Measurements from ENCODE around the gene ZNF428.
"Not testable (repeated sequence)": the region's sequence is repeated elsewhere in the genome, so short reads cannot be mapped to it uniquely, and the experiment has no call there.

ZNF428 gene

DNA sequence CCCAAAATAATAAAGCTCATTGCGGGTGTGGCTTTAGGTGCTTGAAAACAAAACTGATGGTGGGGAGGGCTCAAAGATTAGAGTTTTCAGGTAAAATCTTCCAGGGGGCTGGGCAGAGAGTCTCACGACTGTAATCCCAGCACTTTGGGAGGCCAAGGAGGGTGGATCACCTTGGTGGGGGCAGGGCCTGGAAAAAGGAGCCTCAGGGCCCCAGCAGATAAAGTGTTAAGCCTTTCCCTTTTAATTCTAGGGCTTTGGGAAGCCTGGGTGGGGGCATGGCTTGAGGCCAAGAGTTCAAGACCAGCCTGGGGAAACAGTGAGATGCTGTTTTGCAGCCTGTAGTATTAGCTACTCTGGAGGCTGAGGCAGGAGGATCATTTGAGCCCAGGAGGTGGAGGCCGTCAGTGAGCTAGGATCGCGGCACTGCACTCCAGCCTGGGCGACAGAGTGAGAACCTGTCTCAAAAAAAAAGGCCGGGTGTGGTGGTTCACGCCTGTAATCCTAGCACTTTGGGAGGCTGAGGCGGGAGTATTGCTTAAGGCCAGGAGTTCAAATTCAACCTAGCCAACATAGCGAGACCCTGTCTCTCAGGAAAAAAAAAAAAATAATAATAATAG is 25.2 kb downstream of the ZNF428 start:
- FAIRE-seq (no peak), DNase-seq (ENCODE audit: low spot score) (no peak)

DNA sequence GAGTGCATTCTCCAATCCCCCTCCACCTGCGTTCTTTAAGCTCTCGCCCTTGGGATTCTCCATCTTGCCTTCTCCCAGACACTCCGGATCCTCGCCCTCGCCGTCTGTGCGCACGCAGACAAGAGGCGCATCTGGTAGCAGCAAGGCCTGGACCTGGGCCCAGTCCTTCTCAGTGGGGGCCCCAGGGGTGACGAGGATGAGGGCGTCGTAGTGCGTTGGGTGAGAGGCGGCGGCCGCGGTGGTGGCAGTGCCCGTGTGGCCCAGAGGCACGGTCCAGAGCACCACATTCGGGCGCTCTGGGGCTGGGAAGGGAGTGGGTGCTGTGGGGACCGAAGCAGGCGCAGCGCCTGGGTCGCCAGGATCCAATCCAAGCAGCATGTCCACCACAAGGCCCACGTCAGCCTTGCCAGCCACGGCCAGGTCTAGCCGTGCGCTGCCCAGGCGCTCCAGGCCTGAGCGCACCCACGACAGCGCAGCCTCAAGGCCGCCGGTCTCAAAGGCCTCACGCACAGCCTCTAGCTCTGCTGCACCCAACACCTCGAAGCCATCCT is 26.6 kb downstream of the ZNF428 start:
- no peak for FAIRE-seq

DNA sequence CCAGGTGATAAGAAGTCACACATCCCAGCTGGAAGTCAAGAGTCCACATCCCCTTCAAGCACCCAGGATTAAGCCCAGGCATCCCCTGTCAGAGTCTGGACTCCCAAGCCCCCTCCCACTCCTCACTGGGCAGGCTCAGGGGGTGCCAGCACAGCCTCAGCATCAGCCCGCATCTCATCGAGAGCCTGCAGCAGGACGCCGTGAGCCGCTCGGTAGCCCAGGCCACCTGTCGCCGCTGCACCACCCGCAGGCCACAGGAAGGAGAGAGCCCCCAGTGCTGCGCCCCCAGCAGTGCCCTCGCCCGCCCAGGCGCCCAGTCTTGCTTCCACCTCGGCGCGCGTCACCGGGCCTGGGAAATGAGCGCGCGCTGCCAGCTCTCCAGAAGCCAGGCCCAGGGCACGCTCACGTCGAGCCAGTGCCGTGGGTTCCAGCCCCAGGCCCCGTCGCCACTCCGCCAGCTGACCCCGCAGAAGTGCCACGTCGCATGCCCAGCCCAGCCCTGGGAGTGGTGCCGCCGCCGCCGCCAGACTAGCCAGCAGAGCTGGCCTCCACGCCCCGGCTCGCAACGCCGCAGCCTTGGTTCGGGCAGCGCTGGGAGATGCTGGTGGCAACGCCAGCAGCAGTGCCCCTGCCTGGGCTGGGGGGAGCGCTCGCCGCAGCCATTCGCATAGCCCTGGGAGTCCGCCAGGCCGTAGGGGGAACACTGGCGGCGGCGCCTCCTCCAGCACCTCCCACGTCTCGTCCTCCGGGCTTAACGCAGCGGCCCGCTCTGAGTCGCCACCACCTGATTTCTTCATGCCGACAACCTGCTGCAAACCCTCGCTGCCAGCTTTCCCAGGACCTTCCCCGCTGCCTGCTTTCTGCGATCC is 27.3 kb downstream of the ZNF428 start:
- DNase-seq (ENCODE audit: low spot score) (no peak), FAIRE-seq (no peak)

More for the DNA sequence above, 26.6 kb downstream of the ZNF428 start:
- no peak for DNase-seq (ENCODE audit: low spot score)

DNA sequence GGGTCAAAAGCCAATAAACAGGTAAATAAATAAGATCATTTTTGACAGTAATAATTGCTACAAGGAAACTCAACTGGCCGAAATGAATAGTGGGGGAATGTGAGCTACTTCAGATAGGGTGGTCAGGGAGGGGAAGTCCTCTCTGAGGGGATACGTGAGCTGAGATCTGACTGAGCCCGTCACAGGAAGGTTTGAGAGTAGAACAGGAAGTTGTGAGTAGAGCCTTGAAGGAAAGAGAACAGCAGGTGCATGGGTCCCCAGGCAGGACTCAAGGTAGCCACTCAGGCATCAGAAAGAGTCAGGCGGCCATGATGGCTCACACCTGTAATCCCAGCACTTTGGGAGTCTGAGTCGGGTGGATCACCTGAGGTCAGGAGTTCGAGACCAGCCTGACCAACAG is 29.8 kb downstream of the ZNF428 start:
- no peak for DNase-seq (ENCODE audit: low spot score)
- no peak for FAIRE-seq

GRCh38 chr19:43589277-43589676 is 30.2 kb downstream of the ZNF428 start:
- FAIRE-seq (no peak), DNase-seq (ENCODE audit: low spot score) (no peak)

DNA sequence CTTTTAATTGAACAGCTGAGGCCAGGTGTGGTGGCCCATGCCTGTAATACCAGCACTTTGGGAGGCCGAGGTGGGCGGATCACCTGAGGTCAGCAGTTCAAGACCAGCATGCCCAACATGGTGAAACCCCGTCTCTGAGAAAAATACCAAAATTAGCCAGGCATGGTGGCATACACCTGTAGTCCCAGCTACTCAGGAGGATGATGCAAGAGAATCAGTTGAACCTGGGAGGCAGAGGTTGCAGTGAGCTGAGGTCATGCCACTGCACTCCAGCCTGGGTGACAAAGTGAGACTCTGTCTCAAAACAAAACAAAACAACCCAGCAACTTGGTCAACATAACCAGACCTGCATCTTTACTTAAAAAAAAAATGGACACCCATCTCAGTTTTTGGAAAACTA is 32.4 kb downstream of the ZNF428 start:
- DNase-seq (ENCODE audit: low spot score); FAIRE-seq: not testable (repeated sequence)

DNA sequence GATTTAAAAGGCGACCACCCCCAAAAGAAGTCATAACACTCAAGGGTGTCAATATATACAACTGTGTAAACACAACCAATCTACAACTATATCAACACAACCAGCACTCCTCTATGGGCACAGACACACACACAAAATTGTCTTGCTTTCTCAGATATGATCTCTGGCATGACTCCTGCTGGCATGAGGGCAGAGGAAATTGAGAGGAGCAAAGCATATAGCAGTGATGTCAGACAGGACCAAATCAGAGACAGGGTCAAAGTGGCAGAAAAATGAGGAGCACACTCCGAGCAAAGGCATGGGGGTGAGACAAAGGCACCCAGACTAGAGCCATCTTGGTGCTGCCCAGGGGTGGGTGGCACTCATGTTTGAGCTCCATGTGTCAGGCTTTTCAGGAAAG is 33.1 kb downstream of the ZNF428 start:
- FAIRE-seq (no peak), DNase-seq (ENCODE audit: low spot score) (no peak)

DNA sequence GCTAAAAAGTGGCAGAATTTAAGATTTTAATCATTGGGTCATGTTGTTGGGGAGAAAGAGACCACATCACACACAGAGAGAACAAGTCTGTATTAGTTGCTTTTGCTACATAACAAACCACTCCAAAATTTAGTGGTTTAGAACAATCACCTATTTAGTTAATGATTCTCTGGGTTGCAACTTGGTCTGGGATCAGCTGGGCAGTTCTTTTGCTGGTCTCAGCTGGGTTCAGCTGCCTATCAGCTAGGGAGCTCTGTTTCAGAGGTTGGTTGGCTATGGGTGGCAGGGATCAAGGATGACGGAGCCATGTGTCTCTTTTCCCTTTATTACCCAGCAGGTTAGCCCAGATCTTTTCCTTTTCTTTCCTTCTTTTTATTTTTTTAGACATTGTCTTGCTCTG is 34.9 kb downstream of the ZNF428 start:
- DNase-seq (ENCODE audit: low spot score) (no peak), FAIRE-seq (no peak)

GRCh38 chr19:43582495-43582894 is 36.9 kb downstream of the ZNF428 start:
- no peak for DNase-seq (ENCODE audit: low spot score)
- no peak for FAIRE-seq

- no peak for DNase-seq (ENCODE audit: low spot score)
These were observed 38.0 kb downstream of the ZNF428 start for GRCh38 chr19:43581467-43581866.

GRCh38 chr19:43578787-43579186 is 40.6 kb downstream of the ZNF428 start:
- no peak for FAIRE-seq

More at GRCh38 chr19:43581467-43581866, 38.0 kb downstream of the ZNF428 start:
- FAIRE-seq, result no peak

GRCh38 chr19:43575955-43576878 is 43.2 kb downstream of the ZNF428 start:
- FAIRE-seq, result no peak
- DNase-seq (ENCODE audit: low spot score), result no peak

More at GRCh38 chr19:43578787-43579186, 40.6 kb downstream of the ZNF428 start:
- no peak for DNase-seq (ENCODE audit: low spot score)

DNA sequence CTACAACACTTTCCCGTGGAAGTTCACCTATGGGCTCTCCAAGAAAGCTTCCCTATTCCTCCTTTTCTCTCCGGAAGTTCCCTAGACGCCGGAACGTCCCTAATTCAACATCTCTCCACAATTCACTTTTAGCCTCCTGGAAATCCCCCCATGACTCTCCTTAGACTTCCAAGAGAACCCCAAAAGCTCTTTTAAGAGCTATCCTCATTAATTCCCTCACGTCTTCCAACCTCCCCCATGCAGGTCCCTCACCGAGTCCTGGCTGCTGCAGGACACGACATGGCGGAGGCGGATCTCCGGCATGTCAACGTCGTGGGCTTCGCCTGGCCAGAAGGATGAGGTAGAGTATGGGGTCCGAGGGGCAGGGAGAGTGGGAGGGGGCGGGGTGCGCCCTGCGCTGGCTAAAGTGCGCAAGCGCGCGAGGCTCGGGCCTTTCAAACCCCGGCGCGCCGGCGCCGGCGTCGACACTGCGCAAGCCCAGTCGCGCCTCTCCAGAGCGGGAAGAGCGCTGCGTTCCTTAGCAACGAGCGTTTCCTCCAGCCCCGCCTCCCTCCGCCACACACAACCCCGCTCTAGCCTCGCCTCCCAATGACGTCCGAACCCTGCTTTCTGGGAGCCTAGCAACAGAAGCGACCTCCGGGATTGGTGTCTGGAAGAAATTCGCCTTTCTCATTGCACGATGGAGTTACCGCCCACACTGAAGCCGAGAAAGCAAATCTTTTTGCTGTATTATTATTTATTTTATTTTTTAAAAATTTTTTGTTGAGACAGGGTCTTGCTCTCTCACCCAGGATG is 44.1 kb downstream of the ZNF428 start, which contains the start of the genes PINLYP and XRCC1:
Gene PINLYP (plus strand): TSS at position 646 of the 795 bp plus-strand sequence. CDS start 1,391 bp downstream, outside the sequence.
Gene XRCC1 (minus strand): TSS at position 372 of the 795 bp plus-strand sequence. CDS start 69 bp downstream, at position 303.
- peak; percentile 87 for FAIRE-seq

GRCh38 chr19:43574424-43575155 is 44.8 kb downstream of the ZNF428 start:
- DNase-seq (ENCODE audit: low spot score), result peak; percentile 29
- FAIRE-seq, result no peak

More for the DNA sequence above, 44.1 kb downstream of the ZNF428 start, which contains the start of the genes PINLYP and XRCC1:
- peak; percentile 99 for DNase-seq (ENCODE audit: low spot score)

DNA sequence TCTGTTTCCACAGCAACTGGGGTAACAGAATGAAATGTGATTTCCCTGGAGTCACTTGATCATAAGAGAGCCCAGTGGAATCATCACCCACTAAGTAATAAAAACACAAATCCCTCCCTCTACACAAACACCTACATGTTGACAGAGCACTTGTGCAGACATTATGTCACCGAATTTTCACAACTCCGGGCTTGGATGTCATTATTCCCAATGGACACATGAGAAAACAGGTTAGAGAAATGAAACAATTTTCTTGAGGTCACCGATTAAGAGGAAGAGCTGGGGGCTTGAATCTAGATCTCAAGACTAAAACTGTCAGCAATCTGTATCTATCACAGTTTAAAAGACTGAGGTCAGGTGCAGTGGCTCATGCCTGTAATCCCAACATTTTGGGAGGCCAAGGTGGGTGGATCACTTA is 47.2 kb downstream of the ZNF428 start:
- DNase-seq (ENCODE audit: low spot score) (no peak), FAIRE-seq (no peak)

GRCh38 chr19:43570174-43570791 is 49.1 kb downstream of the ZNF428 start:
- DNase-seq (ENCODE audit: low spot score), result no peak
- FAIRE-seq, result no peak

DNA sequence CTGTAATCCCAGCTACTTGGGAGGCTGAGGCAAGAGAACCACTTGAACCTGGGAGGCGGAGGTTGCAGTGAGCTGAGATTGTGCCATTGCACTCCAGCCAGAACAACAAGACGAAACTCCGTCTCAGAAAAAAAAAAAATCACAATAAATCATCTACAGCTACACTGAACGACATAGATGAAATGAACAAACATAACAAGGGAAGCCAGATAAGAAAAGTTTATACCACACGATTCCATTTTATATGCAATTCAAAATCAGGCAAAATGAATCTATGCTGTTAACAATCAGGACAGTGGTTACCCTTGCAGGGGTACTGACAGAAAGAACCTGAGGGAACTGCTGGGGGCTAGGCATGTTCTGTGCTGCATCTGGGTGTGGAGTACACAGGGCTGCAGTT is 49.8 kb downstream of the ZNF428 start:
- DNase-seq (ENCODE audit: low spot score) (no peak), FAIRE-seq (no peak)

- DNase-seq (ENCODE audit: low spot score), result no peak
- no peak for FAIRE-seq
These were observed 54.6 kb downstream of the ZNF428 start for GRCh38 chr19:43564800-43565199.

Data from urothelium cell line (cell line).